K562 (cell line): Measurements from ENCODE around the gene DCPS. TPM values are rescaled to one million over a fixed set of nuclear protein-coding genes. Genes with fewer than 3 reads are reported as not detected.

Experiments used
- ATAC-seq: fragments of 200-7000 bp; cut with Tn5 transposase; 3 replicates; pipeline ENCODE4 v1.9.1; 2020; ENCODE audit warnings: moderate library complexity
- BruUV-seq: library from RNA; stranded (reverse); fragments of 400-500 nt; replicated peaks from 2 replicates; lab custom pipeline; 2021; lab: Mats Ljungman, UMichigan
- CTCF ChIA-PET: fragments of 300-600 bp; formaldehyde crosslinking; extraction: SDS; loops from one replicate; lab custom pipeline; 2021; ENCODE audit warnings: low intra/inter-chr PET ratio; lab: Yijun Ruan, JAX
- POLR2A ChIA-PET: fragments of 300-600, 350-650 bp; sonication (Branson Sonifier 250); formaldehyde crosslinking; extraction: SDS; loops from one replicate; lab custom pipeline; 2021; ENCODE audit warnings: antibody characterized with exemption, inconsistent platforms; lab: Yijun Ruan, JAX
- DNase-seq, 4 experiments: peaks; one replicate each; pipeline versions ENCODE4 v3.0.0 to v3.0.0-alpha.2; 2011 to 2018; ENCODE audit warnings: low spot score in 3 of 4, mixed read lengths in 3 of 4; ENCODE audit errors: extremely low read depth in 1 of 4
- FAIRE-seq: peaks from 2 replicates; lab custom pipeline; 2011; peaks lifted over from hg19 to GRCh38; lab: Jason Lieb, UNC
- H2AFZ ChIP-seq: 2 replicates; pipeline ENCODE4 v1.6.0; 2011; ENCODE audit warnings: low read depth, low read length, control low read depth, inconsistent platforms
- H3K27ac ChIP-seq: fragments of 200-600 bp; 3 replicates; pipeline ENCODE4 v1.8.0; 2011; ENCODE audit warnings: low read depth, mild to moderate bottlenecking, control low read depth, inconsistent platforms, low read length, moderate library complexity, mixed read lengths; ENCODE audit errors: extremely low read depth
- H3K27me3 ChIP-seq, 2 experiments: fragments of 300-600 bp in 1 of 2; 2 replicates in 1 of 2; 3 replicates in 1 of 2; pipeline versions ENCODE4 v1.6.0 to v1.8.0; 2011; ENCODE audit warnings: inconsistent platforms in 2 of 2, low read length in 2 of 2, mild to moderate bottlenecking in 1 of 2, mixed read lengths in 1 of 2, moderate library complexity in 1 of 2; ENCODE audit not compliant: control insufficient read depth in 2 of 2, insufficient read depth in 2 of 2
- H3K36me3 ChIP-seq: fragments of 300-600 bp; 3 replicates; pipeline ENCODE4 v1.8.0; 2011; ENCODE audit warnings: mild to moderate bottlenecking, low read length, inconsistent platforms; ENCODE audit not compliant: control insufficient read depth, insufficient read depth
- H3K4me1 ChIP-seq, 2 experiments: fragments of 200-600 bp in 1 of 2; replicated peaks in 1 of 2; 2 replicates in 1 of 2; 3 replicates in 1 of 2; pipeline versions ENCODE4 v1.5.1 to v1.8.0; 2011; ENCODE audit warnings: inconsistent platforms in 2 of 2, low read length in 2 of 2, mild to moderate bottlenecking in 1 of 2, mixed read lengths in 1 of 2, moderate library complexity in 1 of 2; ENCODE audit not compliant: control insufficient read depth in 2 of 2, insufficient read depth in 2 of 2
- H3K4me2 ChIP-seq: 2 replicates; pipeline ENCODE4 v1.6.1; 2011; ENCODE audit warnings: low read length, control low read depth, inconsistent platforms, mixed read lengths; ENCODE audit not compliant: insufficient read depth
- H3K4me3 ChIP-seq: fragments of 200-600 bp; sonication (generic), shearing (Covaris generic); 2 replicates; pipeline ENCODE4 v1.5.1; 2016; ENCODE audit warnings: control low read depth, inconsistent platforms
- H3K79me2 ChIP-seq: fragments of 200-600 bp; 3 replicates; pipeline ENCODE4 v1.8.0; 2011; ENCODE audit warnings: low read length, inconsistent platforms; ENCODE audit not compliant: control insufficient read depth, insufficient read depth
- H3K9ac ChIP-seq, 2 experiments: 2 replicates each; pipeline versions ENCODE4 v1.6.0 to v1.6.1; 2011; ENCODE audit warnings: low read depth in 2 of 2, low read length in 2 of 2, control low read depth in 1 of 2, inconsistent platforms in 1 of 2, mild to moderate bottlenecking in 1 of 2, mixed read lengths in 1 of 2; ENCODE audit not compliant: insufficient read depth in 1 of 2
- H3K9me1 ChIP-seq: one replicate; pipeline ENCODE4 v1.6.0; 2011; ENCODE audit warnings: inconsistent platforms, mild to moderate bottlenecking, low read length, moderate library complexity; ENCODE audit not compliant: control insufficient read depth, insufficient read depth
- H3K9me3 ChIP-seq: replicated peaks from 2 replicates; pipeline ENCODE4 v1.5.1; 2011; ENCODE audit warnings: low read depth, low read length, inconsistent platforms; ENCODE audit not compliant: control insufficient read depth, insufficient read depth
- H4K20me1 ChIP-seq: replicated peaks from 2 replicates; pipeline ENCODE4 v1.6.1; 2011; ENCODE audit warnings: low read length, inconsistent platforms, mixed read lengths; ENCODE audit not compliant: control insufficient read depth, insufficient read depth
- ATF2 ChIP-seq: sonication (generic); formaldehyde crosslinking; IDR thresholded peaks from 2 replicates; pipeline ENCODE4 v1.8.1; 2022; ENCODE audit warnings: missing genetic modification reagents
- DMBX1 ChIP-seq: fragments of 250-450 bp; sonication (Bioruptor Pico); IDR thresholded peaks from 2 replicates; pipeline ENCODE4 v1.8.0; 2022; ENCODE audit warnings: inconsistent platforms, mild to moderate bottlenecking, moderate library complexity, borderline replicate concordance
- HDAC1 ChIP-seq, 2 experiments: fragments of 450-650 bp; IDR thresholded peaks; 2 replicates each; pipeline ENCODE4 v1.6.1; 2016 to 2017; ENCODE audit warnings: inconsistent platforms in 1 of 2, mild to moderate bottlenecking in 1 of 2, moderate library complexity in 1 of 2
- IRF1 ChIP-seq: sonication (generic); formaldehyde crosslinking; IDR thresholded peaks from 2 replicates; pipeline ENCODE4 v1.8.0; 2022; ENCODE audit warnings: missing genetic modification reagents, mild to moderate bottlenecking, borderline replicate concordance
- JUN ChIP-seq, 2 experiments: sonication (generic) in 1 of 2; formaldehyde crosslinking in 1 of 2; IDR thresholded peaks; 2 replicates each; pipeline versions ENCODE4 v1.6.1 to v1.8.0; 2012 to 2022; ENCODE audit warnings: borderline replicate concordance in 2 of 2, mild to moderate bottlenecking in 2 of 2, improper control_type of control experiment in 1 of 2, low read depth in 1 of 2, low read length in 1 of 2, missing genetic modification reagents in 1 of 2
- MYNN ChIP-seq, 2 experiments: sonication (generic); formaldehyde crosslinking in 1 of 2; IDR thresholded peaks; 2 replicates each; pipeline versions ENCODE4 v1.5.0 to v1.6.1; 2016 to 2020; ENCODE audit warnings: antibody characterized with exemption in 1 of 2, missing genetic modification reagents in 1 of 2
- NEUROD1 ChIP-seq: fragments of 150-350 bp; IDR thresholded peaks from 2 replicates; pipeline ENCODE4 v1.6.1; 2014; ENCODE audit warnings: borderline replicate concordance, low read length, low read depth; ENCODE audit not compliant: partially characterized antibody
- PCBP1 ChIP-seq: fragments of 200-400 bp; formaldehyde crosslinking; IDR thresholded peaks from 2 replicates; pipeline ENCODE4 v1.6.1; 2018; ENCODE audit warnings: mild to moderate bottlenecking, low read depth, low read length; ENCODE audit not compliant: poor library complexity, severe bottlenecking
- SNIP1 ChIP-seq: fragments of 450-650 bp; IDR thresholded peaks from 2 replicates; pipeline ENCODE4 v1.7.1; 2017; ENCODE audit warnings: low read depth, mild to moderate bottlenecking
- UBTF ChIP-seq, 2 experiments: IDR thresholded peaks; 2 replicates each; pipeline ENCODE4 v1.6.1; 2012; ENCODE audit warnings: improper control_type of control experiment in 2 of 2, low read depth in 2 of 2, low read length in 2 of 2, borderline replicate concordance in 1 of 2
- ZKSCAN1 ChIP-seq: fragments of 150-350 bp; IDR thresholded peaks from 2 replicates; pipeline ENCODE4 v1.6.1; 2016; ENCODE audit warnings: low read depth, low read length
- ZNF354B ChIP-seq: fragments of 250-450 bp; sonication (Bioruptor Pico); IDR thresholded peaks from 2 replicates; pipeline ENCODE4 v1.4.0; 2020
- WGBS: fragments of 100-300 bp; shearing (Covaris generic); methylation state at CpG from one replicate; pipeline ENCODE4 v1.1.6; 2016; ENCODE audit warnings: low coverage, mixed read lengths; ENCODE audit not compliant: insufficient coverage; ENCODE audit errors: missing lambda C conversion rate; 5-methylcytosine and 5-hydroxymethylcytosine counted together
- in situ Hi-C: fragments of 300-500 bp; cut with MboI; formaldehyde crosslinking; loops from 4 replicates; pipeline ENCODE4 v1.15.0; 2018; ENCODE audit warnings: inconsistent platforms, mixed read lengths
- intact Hi-C: fragments of 100-400 bp; cut with micrococcal nuclease; formaldehyde crosslinking; loops from 2 replicates; pipeline ENCODE4 v1.14.2; 2022
- polyA plus RNA-seq, 8 experiments: library from polyadenylated mRNA; depleted of rRNA in 4 of 8; stranded (reverse) in 5 of 8; unstranded in 3 of 8; fragments of >200 nt; fragmentation: Nextera tagmentation in 2 of 8; fragmentation: Illumina TruSeq in 1 of 8; extraction: Ambion mirVana in 2 of 8; extraction: Trizol in 1 of 8; gene quantifications; 2 replicates each; pipeline versions ENCODE4 v1.2.1 to v1.2.3, GENCODE V29; 2011 to 2014; ENCODE audit warnings: inconsistent platforms in 1 of 8, missing spikeins in 1 of 8
- total RNA-seq, 7 experiments: library from RNA; depleted of rRNA in 6 of 7; stranded (reverse); fragments of >200 nt in 6 of 7; fragmentation: Illumina TruSeq in 2 of 7; extraction: Trizol in 2 of 7; gene quantifications; 2 replicates each; pipeline versions ENCODE4 v1.2.1 to v1.2.3, GENCODE V29; 2011 to 2021; ENCODE audit warnings: low replicate concordance in 1 of 7
- TF ChIP-seq, protein P1 (sequence below): fragments of 250-450 bp; sonication (Bioruptor Pico); IDR thresholded peaks from 2 replicates; pipeline ENCODE4 v1.9.0; 2021; ENCODE audit warnings: mild to moderate bottlenecking
- TF ChIP-seq, protein P2 (sequence below): fragments of 450-650 bp; IDR thresholded peaks from 2 replicates; pipeline ENCODE4 v1.6.1; 2016; ENCODE audit warnings: antibody characterized with exemption

DCPS gene
- total and polyA plus RNA-seq, 9 of the 15 experiments (the other 6 are each of a cell fraction or from before 2014, with no cell fraction given): 8.7 to 38.1 (median 17.9) TPM

GRCh38 chr11:126280595-126280994 lies 23.3 kb upstream of the DCPS start:
- ATAC-seq (no peak), DNase-seq (no peak), FAIRE-seq (no peak)
- no peaks in the 10 kb centered on the region for H3K9me1 ChIP-seq
- WGBS: 82% methylated on average over 4 of the region's 5 CpGs
- in situ Hi-C loops (no loop called here), intact Hi-C loops (no loop called here)
- H3K9ac ChIP-seq: no peak overlapping the region
- no peaks in the 10 kb centered on the region for H3K9me3 ChIP-seq
- no peaks in the 10 kb centered on the region for H3K27me3 ChIP-seq
- no peak overlapping the region for H3K4me2 ChIP-seq
- H3K36me3 ChIP-seq: peaks cover 23% of the 10 kb centered on the region; the same call in 2 of the 3 replicates
- no TSS peak for BruUV-seq
- ChIA-PET CTCF (no interaction called here), POLR2A (interaction anchor here (0.6 to 2.5 kb wide), 4 partner anchors 8 to 144 kb away, joined by 3 to 14 read pairs (median 4); partner anchors contain the start of genes FAM118B, FOXRED1, RPUSD4 and SRPRA)
- H4K20me1 ChIP-seq: no peaks in the 10 kb centered on the region; the same call in 1 of the 2 replicates
- no peak overlapping the region for H3K4me3 ChIP-seq
- no peak overlapping the region for H3K27ac ChIP-seq
- H3K79me2 ChIP-seq: no peaks in the 10 kb centered on the region; the same call in 2 of the 3 replicates
- peaks cover 19 to 29% of the 10 kb centered on the region in 2 experiments; a peak in 4 of 5 replicates for H3K4me1 ChIP-seq
- TF ChIP-seq PCBP1 (no peak), IRF1 (CRISPR knock-in tag) (no peak), NEUROD1 (no peak), DMBX1 (no peak), MYNN (IDR thresholded peaks at IDR 0.05) (no peak), MYNN (CRISPR knock-in tag; IDR thresholded peaks at IDR 0.05) (no peak), HDAC1 (IDR thresholded peaks at IDR 0.05) (no peak), SNIP1 (no peak), ATF2 (no peak), JUN (IDR thresholded peaks at IDR 0.05; ENCODE audit: borderline replicate concordance, low read depth, low read length) (no peak), JUN (CRISPR knock-in tag; IDR thresholded peaks at IDR 0.05; ENCODE audit: borderline replicate concordance) (no peak), ZKSCAN1 (no peak), ZNF354B (CRISPR knock-in tag) (no peak), UBTF (IDR thresholded peaks at IDR 0.05; ENCODE audit: borderline replicate concordance in 1 of 2, low read depth in 2 of 2, low read length in 2 of 2) (no peak)
- TF ChIP-seq, protein P1, sequence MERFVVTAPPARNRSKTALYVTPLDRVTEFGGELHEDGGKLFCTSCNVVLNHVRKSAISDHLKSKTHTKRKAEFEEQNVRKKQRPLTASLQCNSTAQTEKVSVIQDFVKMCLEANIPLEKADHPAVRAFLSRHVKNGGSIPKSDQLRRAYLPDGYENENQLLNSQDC (CRISPR knock-in tag): no peak
- TF ChIP-seq, protein P2, sequence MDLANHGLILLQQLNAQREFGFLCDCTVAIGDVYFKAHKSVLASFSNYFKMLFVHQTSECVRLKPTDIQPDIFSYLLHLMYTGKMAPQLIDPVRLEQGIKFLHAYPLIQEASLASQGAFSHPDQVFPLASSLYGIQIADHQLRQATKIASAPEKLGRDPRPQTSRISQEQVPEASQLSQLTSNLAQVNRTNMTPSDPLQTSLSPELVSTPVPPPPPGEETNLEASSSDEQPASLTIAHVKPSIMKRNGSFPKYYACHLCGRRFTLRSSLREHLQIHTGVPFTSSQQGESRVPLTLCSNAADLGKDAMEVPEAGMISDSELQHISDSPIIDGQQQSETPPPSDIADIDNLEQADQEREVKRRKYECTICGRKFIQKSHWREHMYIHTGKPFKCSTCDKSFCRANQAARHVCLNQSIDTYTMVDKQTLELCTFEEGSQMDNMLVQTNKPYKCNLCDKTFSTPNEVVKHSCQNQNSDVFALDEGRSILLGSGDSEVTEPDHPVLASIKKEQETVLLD: no peak
- H2AFZ ChIP-seq: no peak overlapping the region
